Thyroid gland (tissue), 4 donors: Measurements from ENCODE around the gene CA10. TPM values are rescaled to one million over a fixed set of nuclear protein-coding genes. Genes with fewer than 3 reads are reported as not detected.

Experiments
- DNase-seq, 2 donors: peaks; one replicate each; pipeline ENCODE4 v3.0.0-alpha.2; 2019
- H3K27ac ChIP-seq, 3 donors: fragments of 200-600 bp; sonication (generic); 1 replicate in 2 of 3; 2 replicates in 1 of 3; pipeline ENCODE4 v1.5.1; 2016 to 2019; ENCODE audit warnings: mild to moderate bottlenecking in 1 of 3, moderate library complexity in 1 of 3
- H3K27me3 ChIP-seq: fragments of 200-600 bp; sonication (generic); one replicate; pipeline ENCODE4 v1.5.1; 2019
- H3K36me3 ChIP-seq, 2 donors: fragments of 200-600 bp; sonication (generic); one replicate each; pipeline ENCODE4 v1.5.1; 2016 to 2019
- H3K4me1 ChIP-seq, 2 donors: fragments of 200-600 bp; sonication (generic); one replicate each; pipeline ENCODE4 v1.5.1; 2017 to 2019
- H3K4me3 ChIP-seq, 3 donors: fragments of 200-600 bp; sonication (generic); replicated peaks in 1 of 3; 1 replicate in 2 of 3; 2 replicates in 1 of 3; pipeline ENCODE4 v1.5.1; 2016; ENCODE audit warnings: mild to moderate bottlenecking in 1 of 3
- H3K9me3 ChIP-seq: fragments of 200-600 bp; sonication (generic); one replicate; pipeline ENCODE4 v1.5.1; 2017
- CTCF ChIP-seq, 6 experiments: fragments of 200-600 bp in 3 of 6; fragments of 450-650 bp in 3 of 6; sonication (generic) in 3 of 6; IDR thresholded peaks; one replicate each; pipeline ENCODE4 v1.5.1; 2016 to 2019; ENCODE audit warnings: antibody characterized with exemption in 6 of 6, mild to moderate bottlenecking in 2 of 6, inconsistent platforms in 1 of 6, moderate library complexity in 1 of 6
- POLR2A ChIP-seq, 2 donors: fragments of 450-650 bp; IDR thresholded peaks; one replicate each; pipeline ENCODE4 v1.6.1; 2017; ENCODE audit warnings: antibody characterized with exemption in 2 of 2, mild to moderate bottlenecking in 2 of 2, moderate library complexity in 1 of 2
- WGBS, 2 donors: methylation state at CpG; one replicate each; pipeline ENCODE4 v1.1.5; 2017; 5-methylcytosine and 5-hydroxymethylcytosine counted together
- intact Hi-C: fragments of 100-400 bp; cut with DNase I; formaldehyde crosslinking; loops from one replicate; pipeline ENCODE4 v1.15.1; 2023
- total RNA-seq, 4 donors: library from RNA; depleted of rRNA; stranded (reverse); fragments of >200 nt; gene quantifications; one replicate each; pipeline ENCODE4 v1.2.3, GENCODE V29; 2016

CA10 gene
- total RNA-seq, 4 donors from 2014 or later: not detected

- DNase-seq: no peak
- Histone ChIP-seq H3K27me3 (no peaks in the 10 kb centered on the region), H3K4me3 (no peak overlapping the region), H3K27ac (no peak overlapping the region), H3K4me1 (no peaks in the 10 kb centered on the region), H3K9me3 (no peaks in the 10 kb centered on the region), H3K36me3 (no peaks in the 10 kb centered on the region)
- no peak for TF ChIP-seq POLR2A (IDR thresholded peaks at IDR 0.05)
- no peak for TF ChIP-seq CTCF (IDR thresholded peaks at IDR 0.05)
- 75 to 90% methylated on average over 5 of the region's 5 CpGs for WGBS, 2 donors
- intact Hi-C loops: no loop called here
Measured at GRCh38 chr17:51610834-51611233, 547.7 kb downstream of the CA10 start.

GRCh38 chr17:51610155-51610554 lies 548.4 kb downstream of the CA10 start:
- DNase-seq: no peak
- Histone ChIP-seq H3K9me3 (no peaks in the 10 kb centered on the region), H3K4me3 (no peak overlapping the region), H3K36me3 (no peaks in the 10 kb centered on the region), H3K27me3 (no peaks in the 10 kb centered on the region), H3K27ac (no peak overlapping the region), H3K4me1 (no peaks in the 10 kb centered on the region)
- intact Hi-C loops: no loop called here
- TF ChIP-seq POLR2A (IDR thresholded peaks at IDR 0.05) (no peak), CTCF (IDR thresholded peaks at IDR 0.05) (no peak)
- WGBS, 2 donors: 81 to 82% methylated on average over 4 of the region's 4 CpGs

- no peak overlapping the region for H3K27ac ChIP-seq
- H3K36me3 ChIP-seq: no peaks in the 10 kb centered on the region
- H3K4me1 ChIP-seq: no peaks in the 10 kb centered on the region
- intact Hi-C loops: no loop called here
- no peaks in the 10 kb centered on the region for H3K27me3 ChIP-seq
- H3K4me3 ChIP-seq: no peak overlapping the region
- no peak for DNase-seq
- no peak for TF ChIP-seq CTCF (IDR thresholded peaks at IDR 0.05)
- TF ChIP-seq POLR2A (IDR thresholded peaks at IDR 0.05): no peak
- H3K9me3 ChIP-seq: no peaks in the 10 kb centered on the region
- WGBS, 2 donors: 87 to 91% methylated on average over 9 of the region's 9 CpGs
Measured at GRCh38 chr17:51608251-51608933, 550.1 kb downstream of the CA10 start.

GRCh38 chr17:51607512-51607911 lies 551.0 kb downstream of the CA10 start:
- Histone ChIP-seq H3K36me3 (no peaks in the 10 kb centered on the region), H3K9me3 (no peaks in the 10 kb centered on the region), H3K27ac (no peak overlapping the region), H3K27me3 (no peaks in the 10 kb centered on the region), H3K4me1 (no peaks in the 10 kb centered on the region), H3K4me3 (no peak overlapping the region)
- intact Hi-C loops: no loop called here
- no peak for DNase-seq
- TF ChIP-seq CTCF (IDR thresholded peaks at IDR 0.05) (no peak), POLR2A (IDR thresholded peaks at IDR 0.05) (no peak)
- 74 to 85% methylated on average over 2 of the region's 2 CpGs for WGBS, 2 donors

GRCh38 chr17:51604299-51605020 lies 554.1 kb downstream of the CA10 start:
- H3K4me1 ChIP-seq: no peaks in the 10 kb centered on the region
- no peak for DNase-seq
- intact Hi-C loops: no loop called here
- H3K27ac ChIP-seq: no peak overlapping the region
- TF ChIP-seq CTCF (IDR thresholded peaks at IDR 0.05) (no peak), POLR2A (IDR thresholded peaks at IDR 0.05) (no peak)
- no peaks in the 10 kb centered on the region for H3K27me3 ChIP-seq
- H3K9me3 ChIP-seq: no peaks in the 10 kb centered on the region
- H3K36me3 ChIP-seq: no peaks in the 10 kb centered on the region
- no peak overlapping the region for H3K4me3 ChIP-seq
- 40 to 43% methylated on average over 2 of the region's 2 CpGs for WGBS, 2 donors
